K562 (cell line): ENCODE results near the gene AQP2. TPM values are rescaled to one million over a fixed set of nuclear protein-coding genes. Genes with fewer than 3 reads are reported as not detected.

Experiments used
- ATAC-seq: fragments of 200-7000 bp; cut with Tn5 transposase; 3 replicates; pipeline ENCODE4 v1.9.1; 2020; ENCODE audit warnings: moderate library complexity
- BruUV-seq: library from RNA; stranded (reverse); fragments of 400-500 nt; replicated peaks from 2 replicates; lab custom pipeline; 2021; lab: Mats Ljungman, UMichigan
- CTCF ChIA-PET: fragments of 300-600 bp; formaldehyde crosslinking; extraction: SDS; loops from one replicate; lab custom pipeline; 2021; ENCODE audit warnings: low intra/inter-chr PET ratio; lab: Yijun Ruan, JAX
- POLR2A ChIA-PET: fragments of 300-600, 350-650 bp; sonication (Branson Sonifier 250); formaldehyde crosslinking; extraction: SDS; loops from one replicate; lab custom pipeline; 2021; ENCODE audit warnings: antibody characterized with exemption, inconsistent platforms; lab: Yijun Ruan, JAX
- DNase-seq, 4 experiments: peaks; one replicate each; pipeline versions ENCODE4 v3.0.0 to v3.0.0-alpha.2; 2011 to 2018; ENCODE audit warnings: low spot score in 3 of 4, mixed read lengths in 3 of 4; ENCODE audit errors: extremely low read depth in 1 of 4
- FAIRE-seq: peaks from 2 replicates; lab custom pipeline; 2011; peaks lifted over from hg19 to GRCh38; lab: Jason Lieb, UNC
- H2AFZ ChIP-seq: 2 replicates; pipeline ENCODE4 v1.6.0; 2011; ENCODE audit warnings: low read depth, low read length, control low read depth, inconsistent platforms
- H3K27ac ChIP-seq: fragments of 200-600 bp; 3 replicates; pipeline ENCODE4 v1.8.0; 2011; ENCODE audit warnings: low read depth, mild to moderate bottlenecking, control low read depth, inconsistent platforms, low read length, moderate library complexity, mixed read lengths; ENCODE audit errors: extremely low read depth
- H3K27me3 ChIP-seq, 2 experiments: fragments of 300-600 bp in 1 of 2; 2 replicates in 1 of 2; 3 replicates in 1 of 2; pipeline versions ENCODE4 v1.6.0 to v1.8.0; 2011; ENCODE audit warnings: inconsistent platforms in 2 of 2, low read length in 2 of 2, mild to moderate bottlenecking in 1 of 2, mixed read lengths in 1 of 2, moderate library complexity in 1 of 2; ENCODE audit not compliant: control insufficient read depth in 2 of 2, insufficient read depth in 2 of 2
- H3K36me3 ChIP-seq: fragments of 300-600 bp; 3 replicates; pipeline ENCODE4 v1.8.0; 2011; ENCODE audit warnings: mild to moderate bottlenecking, low read length, inconsistent platforms; ENCODE audit not compliant: control insufficient read depth, insufficient read depth
- H3K4me1 ChIP-seq, 2 experiments: fragments of 200-600 bp in 1 of 2; replicated peaks in 1 of 2; 2 replicates in 1 of 2; 3 replicates in 1 of 2; pipeline versions ENCODE4 v1.5.1 to v1.8.0; 2011; ENCODE audit warnings: inconsistent platforms in 2 of 2, low read length in 2 of 2, mild to moderate bottlenecking in 1 of 2, mixed read lengths in 1 of 2, moderate library complexity in 1 of 2; ENCODE audit not compliant: control insufficient read depth in 2 of 2, insufficient read depth in 2 of 2
- H3K4me2 ChIP-seq: 2 replicates; pipeline ENCODE4 v1.6.1; 2011; ENCODE audit warnings: low read length, control low read depth, inconsistent platforms, mixed read lengths; ENCODE audit not compliant: insufficient read depth
- H3K4me3 ChIP-seq: fragments of 200-600 bp; sonication (generic), shearing (Covaris generic); 2 replicates; pipeline ENCODE4 v1.5.1; 2016; ENCODE audit warnings: control low read depth, inconsistent platforms
- H3K79me2 ChIP-seq: fragments of 200-600 bp; 3 replicates; pipeline ENCODE4 v1.8.0; 2011; ENCODE audit warnings: low read length, inconsistent platforms; ENCODE audit not compliant: control insufficient read depth, insufficient read depth
- H3K9ac ChIP-seq, 2 experiments: 2 replicates each; pipeline versions ENCODE4 v1.6.0 to v1.6.1; 2011; ENCODE audit warnings: low read depth in 2 of 2, low read length in 2 of 2, control low read depth in 1 of 2, inconsistent platforms in 1 of 2, mild to moderate bottlenecking in 1 of 2, mixed read lengths in 1 of 2; ENCODE audit not compliant: insufficient read depth in 1 of 2
- H3K9me1 ChIP-seq: one replicate; pipeline ENCODE4 v1.6.0; 2011; ENCODE audit warnings: inconsistent platforms, mild to moderate bottlenecking, low read length, moderate library complexity; ENCODE audit not compliant: control insufficient read depth, insufficient read depth
- H3K9me3 ChIP-seq: replicated peaks from 2 replicates; pipeline ENCODE4 v1.5.1; 2011; ENCODE audit warnings: low read depth, low read length, inconsistent platforms; ENCODE audit not compliant: control insufficient read depth, insufficient read depth
- H4K20me1 ChIP-seq: replicated peaks from 2 replicates; pipeline ENCODE4 v1.6.1; 2011; ENCODE audit warnings: low read length, inconsistent platforms, mixed read lengths; ENCODE audit not compliant: control insufficient read depth, insufficient read depth
- BHLHE40 ChIP-seq: IDR thresholded peaks from 2 replicates; pipeline ENCODE4 v1.6.1; 2011; ENCODE audit warnings: low read length, improper control_type of control experiment
- CBX8 ChIP-seq: fragments of 200-600 bp; sonication (generic); IDR thresholded peaks from 2 replicates; pipeline ENCODE4 v1.6.1; 2012; ENCODE audit warnings: borderline replicate concordance, mixed run types, low read depth, mild to moderate bottlenecking, moderate library complexity, mixed read lengths, low read length, control low read depth, inconsistent platforms; ENCODE audit not compliant: poor library complexity, severe bottlenecking; ENCODE audit errors: extremely low read depth
- CREB3L1 ChIP-seq: fragments of 450-650 bp; IDR thresholded peaks from 2 replicates; pipeline ENCODE4 v1.6.1; 2014; ENCODE audit warnings: low read depth, mild to moderate bottlenecking, moderate library complexity, borderline replicate concordance
- HEY1 ChIP-seq: fragments of 250-450 bp; sonication (Bioruptor Pico); IDR thresholded peaks from 2 replicates; pipeline ENCODE4 v1.5.0; 2020; ENCODE audit warnings: mild to moderate bottlenecking, moderate library complexity, borderline replicate concordance
- IRF9 ChIP-seq: fragments of 450-650 bp; IDR thresholded peaks from 2 replicates; pipeline ENCODE4 v1.6.1; 2016; ENCODE audit warnings: missing biosample characterization, missing genetic modification characterization
- JUN ChIP-seq, 2 experiments: sonication (generic) in 1 of 2; formaldehyde crosslinking in 1 of 2; IDR thresholded peaks; 2 replicates each; pipeline versions ENCODE4 v1.6.1 to v1.8.0; 2012 to 2022; ENCODE audit warnings: borderline replicate concordance in 2 of 2, mild to moderate bottlenecking in 2 of 2, improper control_type of control experiment in 1 of 2, low read depth in 1 of 2, low read length in 1 of 2, missing genetic modification reagents in 1 of 2
- NR3C1 ChIP-seq: sonication (generic); formaldehyde crosslinking; IDR thresholded peaks from 2 replicates; pipeline ENCODE4 v1.8.1; 2022; ENCODE audit warnings: missing genetic modification reagents
- PHB2 ChIP-seq: fragments of 450-650 bp; IDR thresholded peaks from 2 replicates; pipeline ENCODE4 v1.6.1; 2017; ENCODE audit warnings: low read depth
- WGBS: fragments of 100-300 bp; shearing (Covaris generic); methylation state at CpG from one replicate; pipeline ENCODE4 v1.1.6; 2016; ENCODE audit warnings: low coverage, mixed read lengths; ENCODE audit not compliant: insufficient coverage; ENCODE audit errors: missing lambda C conversion rate; 5-methylcytosine and 5-hydroxymethylcytosine counted together
- in situ Hi-C: fragments of 300-500 bp; cut with MboI; formaldehyde crosslinking; loops from 4 replicates; pipeline ENCODE4 v1.15.0; 2018; ENCODE audit warnings: inconsistent platforms, mixed read lengths
- intact Hi-C: fragments of 100-400 bp; cut with micrococcal nuclease; formaldehyde crosslinking; loops from 2 replicates; pipeline ENCODE4 v1.14.2; 2022
- polyA plus RNA-seq, 8 experiments: library from polyadenylated mRNA; depleted of rRNA in 4 of 8; stranded (reverse) in 5 of 8; unstranded in 3 of 8; fragments of >200 nt; fragmentation: Nextera tagmentation in 2 of 8; fragmentation: Illumina TruSeq in 1 of 8; extraction: Ambion mirVana in 2 of 8; extraction: Trizol in 1 of 8; gene quantifications; 2 replicates each; pipeline versions ENCODE4 v1.2.1 to v1.2.3, GENCODE V29; 2011 to 2014; ENCODE audit warnings: inconsistent platforms in 1 of 8, missing spikeins in 1 of 8
- total RNA-seq, 7 experiments: library from RNA; depleted of rRNA in 6 of 7; stranded (reverse); fragments of >200 nt in 6 of 7; fragmentation: Illumina TruSeq in 2 of 7; extraction: Trizol in 2 of 7; gene quantifications; 2 replicates each; pipeline versions ENCODE4 v1.2.1 to v1.2.3, GENCODE V29; 2011 to 2021; ENCODE audit warnings: low replicate concordance in 1 of 7
- TF ChIP-seq, protein P1 (sequence below): fragments of 450-650 bp; IDR thresholded peaks from 2 replicates; pipeline ENCODE4 v1.6.1; 2017; ENCODE audit warnings: antibody characterized with exemption

The AQP2 gene
- total and polyA plus RNA-seq, 9 of the 15 experiments (the other 6 are each of a cell fraction or from before 2014, with no cell fraction given), result not detected

DNA sequence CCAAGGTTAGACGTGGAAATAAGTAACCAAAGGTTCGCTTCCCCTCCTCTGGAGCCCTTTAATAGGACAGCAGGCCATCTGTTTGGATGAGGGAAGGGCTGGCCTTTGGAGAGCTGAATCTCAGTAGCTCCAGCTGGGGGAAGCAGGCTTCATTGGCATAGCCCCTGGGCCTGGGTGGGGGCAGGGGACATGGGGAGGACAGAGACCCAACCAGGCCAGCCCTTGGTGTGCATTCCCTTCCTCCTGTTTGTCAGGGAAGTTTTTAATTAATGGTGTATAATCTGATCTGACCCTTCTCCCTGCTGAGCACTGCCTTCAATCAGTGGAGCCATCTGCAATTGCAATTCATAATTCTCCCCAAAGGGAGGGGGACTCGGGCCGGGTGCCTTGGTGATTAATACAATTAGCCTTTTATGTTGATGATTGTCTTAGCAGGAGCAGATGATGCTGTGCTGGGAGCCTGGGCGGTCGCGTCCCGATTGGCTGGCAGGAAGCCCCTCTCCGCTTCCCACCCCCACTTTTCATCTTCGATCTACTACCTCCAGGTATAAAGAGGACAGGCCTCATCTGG lies 28.6 kb downstream of the AQP2 start:
- WGBS, result 76% methylated on average over 10 of the region's 10 CpGs
- Histone ChIP-seq H3K9ac (no peak overlapping the region), H3K27me3 (peaks cover 0 to 2% of the 10 kb centered on the region in 2 experiments; a peak in 1 of 5 replicates), H3K36me3 (no peaks in the 10 kb centered on the region), H4K20me1 (peaks cover under 1% of the 10 kb centered on the region), H3K79me2 (no peaks in the 10 kb centered on the region), H3K4me2 (no peak overlapping the region), H3K4me3 (no peak overlapping the region), H2AFZ (no peak overlapping the region), H3K27ac (no peak overlapping the region), H3K4me1 (peaks cover 19 to 31% of the 10 kb centered on the region in 2 experiments), H3K9me1 (no peaks in the 10 kb centered on the region), H3K9me3 (no peaks in the 10 kb centered on the region)
- no peak for ATAC-seq
- ChIA-PET CTCF (no interaction called here), POLR2A (interaction anchor here (1.0 to 1.8 kb wide), 2 partner anchors 12 to 46 kb away, joined by 6 read pairs; partner anchors contain the start of gene RACGAP1)
- no peak for FAIRE-seq
- no TSS peak for BruUV-seq
- in situ Hi-C loops, result no loop called here
- intact Hi-C loops, result no loop called here
- peak in 1 of 4 experiments; percentile 4 for DNase-seq
- TF ChIP-seq CREB3L1, result no peak
- TF ChIP-seq CBX8, result no peak
- no peak for TF ChIP-seq BHLHE40
- TF ChIP-seq, protein P1, sequence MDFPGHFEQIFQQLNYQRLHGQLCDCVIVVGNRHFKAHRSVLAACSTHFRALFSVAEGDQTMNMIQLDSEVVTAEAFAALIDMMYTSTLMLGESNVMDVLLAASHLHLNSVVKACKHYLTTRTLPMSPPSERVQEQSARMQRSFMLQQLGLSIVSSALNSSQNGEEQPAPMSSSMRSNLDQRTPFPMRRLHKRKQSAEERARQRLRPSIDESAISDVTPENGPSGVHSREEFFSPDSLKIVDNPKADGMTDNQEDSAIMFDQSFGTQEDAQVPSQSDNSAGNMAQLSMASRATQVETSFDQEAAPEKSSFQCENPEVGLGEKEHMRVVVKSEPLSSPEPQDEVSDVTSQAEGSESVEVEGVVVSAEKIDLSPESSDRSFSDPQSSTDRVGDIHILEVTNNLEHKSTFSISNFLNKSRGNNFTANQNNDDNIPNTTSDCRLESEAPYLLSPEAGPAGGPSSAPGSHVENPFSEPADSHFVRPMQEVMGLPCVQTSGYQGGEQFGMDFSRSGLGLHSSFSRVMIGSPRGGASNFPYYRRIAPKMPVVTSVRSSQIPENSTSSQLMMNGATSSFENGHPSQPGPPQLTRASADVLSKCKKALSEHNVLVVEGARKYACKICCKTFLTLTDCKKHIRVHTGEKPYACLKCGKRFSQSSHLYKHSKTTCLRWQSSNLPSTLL, result no peak
- no peak for TF ChIP-seq HEY1
- TF ChIP-seq PHB2, result no peak
- TF ChIP-seq IRF9 (tag), result no peak
- no peak for TF ChIP-seq NR3C1 (CRISPR knock-in tag)
- no peak for TF ChIP-seq JUN (IDR thresholded peaks at IDR 0.05; ENCODE audit: borderline replicate concordance, low read depth, low read length)
- TF ChIP-seq JUN (CRISPR knock-in tag; IDR thresholded peaks at IDR 0.05; ENCODE audit: borderline replicate concordance), result no peak
